HPDE6-E6E7 (cell line): ENCODE measurements around the gene SATB1.

Experiments
- DNase-seq: peaks from one replicate; pipeline ENCODE4 v3.0.0; 2011; ENCODE audit warnings: missing footprints; ENCODE audit errors: extremely low spot score

Gene SATB1

DNA sequence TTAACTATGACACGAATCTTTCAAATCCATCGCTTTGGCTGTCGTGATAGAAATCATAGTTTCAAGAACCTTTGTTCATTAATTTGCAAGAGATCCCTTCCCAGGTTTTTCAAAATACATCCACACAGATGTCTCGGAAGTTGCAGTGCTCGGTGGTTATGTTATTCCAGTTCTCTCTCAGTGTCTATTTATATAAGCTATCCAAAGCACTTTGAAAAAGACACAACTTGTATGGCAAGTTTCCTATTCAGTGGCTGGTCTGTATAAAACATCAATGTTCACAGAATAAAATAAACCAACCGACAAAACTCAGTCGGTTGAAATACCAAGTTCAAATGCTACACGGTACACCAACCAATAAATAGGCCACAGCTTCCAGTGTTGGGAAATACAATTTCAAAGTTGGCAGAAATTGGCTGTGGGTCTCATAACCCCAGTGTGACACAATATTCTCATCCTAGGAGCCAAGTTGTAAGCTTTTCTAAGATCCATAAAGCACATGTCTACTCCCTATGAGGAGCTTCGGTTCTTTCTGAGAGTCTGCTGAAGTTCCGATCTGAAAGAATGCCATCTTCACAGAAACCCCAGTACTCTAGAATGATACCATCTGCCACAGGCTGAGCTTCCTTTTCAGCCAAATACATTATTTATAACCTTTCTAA lies 23.7 kb downstream of the SATB1 start:
- no peak for DNase-seq

DNA sequence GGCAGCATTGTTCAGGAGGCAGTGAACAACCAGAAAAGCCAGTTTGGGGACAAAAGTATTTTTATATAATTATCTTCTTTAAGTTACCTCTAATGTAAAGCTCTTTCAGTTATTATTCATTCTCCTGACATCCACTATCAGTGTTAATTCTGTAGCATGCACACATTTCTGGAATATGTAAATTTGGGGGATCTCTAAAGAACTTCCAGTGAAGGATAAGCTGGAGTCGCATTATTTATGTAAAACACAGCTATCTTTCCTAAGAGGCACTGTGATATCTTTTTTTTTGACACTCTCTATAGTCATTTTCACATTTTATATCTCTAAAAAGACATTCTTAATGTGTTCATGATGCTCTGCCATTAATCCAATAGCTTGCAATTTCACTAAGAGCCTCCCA lies 26.7 kb downstream of the SATB1 start:
- no peak for DNase-seq

DNA sequence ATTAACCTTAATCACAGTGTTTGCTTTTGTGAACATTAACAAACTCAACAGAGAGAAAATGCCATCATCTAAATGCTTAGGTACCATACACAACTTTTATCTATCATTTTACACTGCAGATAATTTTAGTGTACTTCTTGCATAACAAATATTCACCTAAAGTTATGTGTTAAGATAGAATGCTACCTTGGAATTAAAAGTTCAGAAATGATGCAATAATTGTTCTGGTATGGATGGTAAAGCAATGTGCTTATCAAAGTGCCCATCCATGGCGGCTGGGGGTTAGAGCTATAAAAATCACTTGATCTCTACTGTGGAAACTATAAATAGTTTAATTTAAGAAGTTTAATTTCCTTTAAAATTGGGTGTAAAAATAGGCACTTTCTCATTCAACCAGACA lies 28.7 kb downstream of the SATB1 start:
- no peak for DNase-seq

GRCh38 chr3:18394384-18394995 lies 30.6 kb downstream of the SATB1 start:
- no peak for DNase-seq

- no peak for DNase-seq
Measured at GRCh38 chr3:18393906-18394305, 31.2 kb downstream of the SATB1 start.

DNA sequence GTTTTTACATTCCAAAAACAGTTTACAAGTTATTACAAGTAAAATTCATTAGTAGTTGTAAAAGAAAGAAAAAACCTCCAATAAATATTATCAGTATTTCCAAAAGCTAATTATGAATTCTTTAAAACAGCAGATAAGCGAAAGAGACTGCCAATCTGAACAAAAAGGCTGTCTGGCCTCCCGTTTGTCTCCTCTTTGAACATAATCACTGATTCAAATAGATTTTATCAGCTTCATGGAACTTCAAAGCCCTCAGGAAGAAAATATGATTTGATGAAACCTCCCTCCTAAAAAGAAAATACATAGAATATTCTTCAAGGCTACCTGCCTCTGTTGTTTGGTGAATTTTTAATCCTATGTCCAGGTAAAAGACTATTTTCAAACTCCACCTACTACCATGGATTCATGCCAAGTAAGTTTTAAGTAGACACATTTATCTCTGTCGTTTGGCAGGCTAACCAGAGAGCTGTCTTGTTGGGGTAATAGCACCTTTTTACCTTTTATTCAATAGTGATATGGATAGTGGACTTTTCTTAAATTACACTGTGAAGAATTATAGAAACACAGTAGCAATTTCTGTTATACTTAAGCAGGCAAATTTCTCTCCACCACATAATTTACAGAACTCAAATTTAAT lies 35.0 kb downstream of the SATB1 start:
- DNase-seq, result no peak

DNA sequence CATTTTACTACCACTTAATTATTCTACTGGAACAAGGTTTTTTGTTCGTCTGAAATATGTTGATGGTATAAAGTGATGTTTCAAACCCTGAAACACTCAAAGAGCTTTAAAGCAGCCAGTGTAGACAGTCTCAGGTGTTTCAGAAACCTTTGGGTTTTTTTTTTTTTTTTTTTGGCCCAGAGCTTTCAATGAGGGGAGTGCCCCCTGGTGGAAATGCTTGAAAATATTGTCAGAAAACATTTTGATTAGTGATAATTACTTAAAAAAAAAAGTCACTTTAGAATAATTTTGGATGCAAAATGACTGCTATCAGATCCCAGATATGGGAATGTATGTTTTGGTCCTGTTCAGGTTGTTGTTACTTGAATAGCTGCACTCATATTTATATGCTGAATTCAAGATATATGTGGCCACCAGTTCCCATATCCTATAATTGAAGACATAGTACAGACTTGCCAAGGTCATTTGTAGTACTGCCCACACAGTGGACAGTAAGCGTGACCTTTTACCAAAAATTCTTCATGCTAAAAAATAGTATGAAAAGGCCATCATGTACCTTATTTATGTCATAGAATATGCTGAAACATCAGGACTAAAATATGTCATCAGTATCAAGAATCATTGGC lies 35.9 kb downstream of the SATB1 start:
- DNase-seq, result no peak

- no peak for DNase-seq
Measured at GRCh38 chr3:18386274-18386890, 38.8 kb downstream of the SATB1 start.

DNA sequence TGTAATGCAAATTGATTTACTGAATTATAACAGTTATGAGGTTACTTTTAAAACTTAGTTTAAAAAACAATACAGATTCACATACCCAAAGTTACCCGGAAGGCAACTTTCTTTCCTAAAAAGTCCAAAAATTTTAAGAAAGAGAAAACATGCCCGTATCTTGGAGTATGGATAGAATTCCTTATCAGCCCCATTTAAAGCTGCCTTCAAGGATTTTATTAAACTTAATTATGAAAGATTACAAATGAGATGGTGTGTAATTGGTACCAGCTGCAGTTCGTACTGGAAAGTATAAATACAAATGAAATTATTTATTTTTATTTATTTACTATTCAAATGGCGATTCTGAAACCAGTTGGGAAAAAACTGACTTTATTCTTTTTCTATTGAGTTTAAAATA lies 39.4 kb downstream of the SATB1 start:
- DNase-seq, result no peak

- no peak for DNase-seq
Measured at GRCh38 chr3:18382760-18383369, 42.3 kb downstream of the SATB1 start.

- DNase-seq, result no peak
Measured at GRCh38 chr3:18379647-18380046, 45.5 kb downstream of the SATB1 start.

DNA sequence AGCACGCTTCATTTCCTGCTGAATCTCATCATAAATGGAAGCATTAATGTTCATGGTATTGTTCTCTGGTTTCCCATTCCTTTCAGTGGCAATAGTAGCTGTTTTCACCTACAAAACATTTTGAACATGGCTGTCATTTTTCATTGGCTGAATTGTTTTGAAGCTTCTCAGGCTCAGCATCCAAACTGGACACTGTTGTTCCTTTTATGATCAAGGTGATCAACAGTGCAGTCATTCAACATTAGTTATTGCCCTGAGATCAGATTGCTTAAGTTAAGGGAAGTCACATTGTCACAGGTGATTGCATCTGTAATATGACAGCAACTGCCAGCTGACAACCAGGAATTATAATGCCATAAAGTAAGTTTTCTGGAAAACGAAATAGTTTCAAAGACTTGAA lies 46.9 kb downstream of the SATB1 start:
- no peak for DNase-seq

- DNase-seq, result no peak
Measured at GRCh38 chr3:18376682-18377081, 48.5 kb downstream of the SATB1 start.

- no peak for DNase-seq
Measured at GRCh38 chr3:18372786-18373405, 52.2 kb downstream of the SATB1 start.

GRCh38 chr3:18370672-18371071 lies 54.5 kb downstream of the SATB1 start:
- DNase-seq, result no peak

DNA sequence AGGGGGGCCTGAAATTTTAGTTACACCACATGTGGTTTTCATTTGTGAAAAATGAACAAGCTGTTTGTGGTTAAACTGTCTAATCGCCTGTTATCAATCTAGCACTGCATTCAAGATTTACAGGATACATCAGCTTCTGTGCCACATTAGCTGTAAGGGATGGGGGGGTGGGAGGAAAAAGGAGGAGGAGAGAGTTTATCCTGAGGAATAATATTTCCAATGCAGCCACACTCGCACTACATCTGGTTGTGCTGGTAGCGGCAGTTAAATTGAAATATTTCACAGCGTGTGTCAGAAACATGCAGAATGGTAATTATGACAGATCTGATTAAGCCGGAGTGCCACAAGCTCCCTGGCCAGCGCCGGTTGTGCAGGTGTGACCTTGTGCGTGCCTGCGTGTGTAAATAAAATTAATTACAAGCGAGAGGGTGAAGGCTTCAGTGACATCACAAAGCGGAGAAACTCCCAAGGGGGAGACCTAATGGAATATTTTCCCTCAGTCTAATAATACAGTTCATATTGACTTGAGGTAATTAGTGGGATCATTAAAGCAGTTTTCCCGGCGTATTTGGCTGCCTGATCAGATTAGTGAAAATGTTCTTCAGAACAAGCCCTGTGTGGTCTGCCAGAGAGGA lies 55.5 kb downstream of the SATB1 start:
- no peak for DNase-seq

GRCh38 chr3:18366258-18366657 lies 58.9 kb downstream of the SATB1 start:
- DNase-seq, result no peak

- DNase-seq, result no peak
Measured at GRCh38 chr3:18363338-18363737, 61.8 kb downstream of the SATB1 start.

DNA sequence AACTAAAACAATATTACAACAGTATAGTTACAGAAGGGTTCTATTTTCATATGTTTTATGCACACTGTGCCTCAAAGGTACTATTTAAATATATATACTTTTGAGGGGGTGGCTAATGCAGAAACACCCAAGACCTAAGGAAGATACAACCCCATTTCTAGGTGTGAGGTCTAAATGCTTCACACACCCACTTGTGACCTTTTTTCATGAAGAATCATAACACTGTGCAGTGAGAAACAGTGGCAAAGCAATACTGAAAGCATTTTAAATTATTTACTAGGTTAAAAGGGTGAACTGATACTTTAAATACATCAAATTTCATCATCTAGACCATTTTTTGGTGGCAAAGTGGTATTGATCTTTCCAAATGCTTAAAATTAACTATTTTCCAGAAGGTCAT lies 67.4 kb downstream of the SATB1 start:
- DNase-seq, result no peak

- no peak for DNase-seq
Measured at GRCh38 chr3:18355832-18356231, 69.3 kb downstream of the SATB1 start.

GRCh38 chr3:18354701-18355100 lies 70.4 kb downstream of the SATB1 start:
- DNase-seq, result no peak
